MCF 10A (cell line): ENCODE data around the gene MPLKIP. TPM values are rescaled to one million over a fixed set of nuclear protein-coding genes. Genes with fewer than 3 reads are reported as not detected.

ENCODE experiments used
- total RNA-seq: library from RNA; stranded (reverse); gene quantifications from 2 replicates; pipeline ENCODE4 v1.2.3, GENCODE V29; 2022

The MPLKIP gene
- total RNA-seq, 1 experiment from 2014 or later = 30.6 TPM

Other genes starting within 250 kb of the MPLKIP start
- 50.2 and 54.8 TPM in 2 replicates for gene CDK13, start 184.4 kb downstream of the MPLKIP start, total RNA-seq
- gene SUGCT, start 383 bp upstream of the MPLKIP start, total RNA-seq = 20.2 and 25.4 TPM in 2 replicates